B cell (primary cell): Measurements from ENCODE around the gene FMNL3. TPM values are rescaled to one million over a fixed set of nuclear protein-coding genes. Genes with fewer than 3 reads are reported as not detected.

ENCODE experiments used
- ATAC-seq: fragments of 200-7000 bp; cut with Tn5 transposase; one replicate; pipeline ENCODE4 v1.10.0; 2021; ENCODE audit warnings: low read depth, mild to moderate bottlenecking, moderate number of reproducible peaks, moderate library complexity
- CTCF ChIA-PET: fragments of 350-600 bp; sonication (Branson Sonifier 250); formaldehyde crosslinking; loops from one replicate; lab custom pipeline; 2021; ENCODE audit warnings: antibody characterized with exemption, inconsistent platforms; lab: Charles Lee
- POLR2A ChIA-PET: fragments of 350-600 bp; sonication (Branson Sonifier 250); formaldehyde crosslinking; loops from one replicate; lab custom pipeline; 2021; ENCODE audit warnings: antibody characterized with exemption; lab: Charles Lee
- DNase-seq: peaks from one replicate; pipeline ENCODE4 v3.0.0; 2013
- H2AFZ ChIP-seq: 2 replicates; pipeline ENCODE4 v1.6.1; 2012; ENCODE audit warnings: mild to moderate bottlenecking, low read depth, low read length; ENCODE audit not compliant: insufficient read depth, poor library complexity, severe bottlenecking
- H3K27ac ChIP-seq, 2 donors: 1 replicate in 1 of 2; 2 replicates in 1 of 2; pipeline ENCODE4 v1.5.1; 2012 to 2013; ENCODE audit warnings: low read length in 2 of 2, mild to moderate bottlenecking in 2 of 2, moderate library complexity in 1 of 2
- H3K27me3 ChIP-seq, 4 experiments: fragments of 200-600 bp in 1 of 4; sonication (generic) in 1 of 4; replicated peaks in 1 of 4; 1 replicate in 2 of 4; 2 replicates in 2 of 4; pipeline versions ENCODE4 v1.6.1 to v1.7.0; 2013 to 2016; ENCODE audit warnings: low read length in 3 of 4, mild to moderate bottlenecking in 2 of 4, mixed read lengths in 1 of 4, moderate library complexity in 1 of 4; ENCODE audit not compliant: insufficient read depth in 4 of 4, control insufficient read depth in 3 of 4; ENCODE audit errors: control extremely low read depth in 1 of 4
- H3K36me3 ChIP-seq, 2 experiments: replicated peaks in 1 of 2; 1 replicate in 1 of 2; 2 replicates in 1 of 2; pipeline versions ENCODE4 v1.6.1 to v1.7.1; 2013; ENCODE audit warnings: low read length in 1 of 2; ENCODE audit not compliant: insufficient read depth in 2 of 2, control insufficient read depth in 1 of 2; ENCODE audit errors: control extremely low read depth in 1 of 2, extremely low read depth in 1 of 2
- H3K4me1 ChIP-seq, 2 donors: fragments of 200-600 bp in 1 of 2; sonication (generic) in 1 of 2; 1 replicate in 1 of 2; 2 replicates in 1 of 2; pipeline versions ENCODE4 v1.5.1 to v1.6.1; 2013 to 2017; ENCODE audit warnings: low read length in 2 of 2; ENCODE audit not compliant: control insufficient read depth in 2 of 2, insufficient read depth in 2 of 2
- H3K4me2 ChIP-seq: replicated peaks from 2 replicates; pipeline ENCODE3; 2012; ENCODE audit warnings: mild to moderate bottlenecking, low read depth, low read length; ENCODE audit not compliant: poor library complexity, severe bottlenecking
- H3K4me3 ChIP-seq, 5 experiments: fragments of 200-600 bp in 1 of 5; sonication (generic) in 1 of 5; 1 replicate in 3 of 5; 2 replicates in 2 of 5; pipeline versions ENCODE4 v1.5.1 to v1.7.0; 2011 to 2016; ENCODE audit warnings: low read length in 4 of 5, mild to moderate bottlenecking in 4 of 5, low read depth in 2 of 5, control low read depth in 1 of 5, moderate library complexity in 1 of 5; ENCODE audit not compliant: insufficient read depth in 1 of 5; ENCODE audit errors: control extremely low read depth in 1 of 5, extremely low read depth in 1 of 5
- H3K79me2 ChIP-seq: fragments of 200-600 bp; sonication (generic); one replicate; pipeline ENCODE4 v1.6.0; 2016; ENCODE audit warnings: low read length; ENCODE audit not compliant: control insufficient read depth, insufficient read depth
- H3K9ac ChIP-seq: fragments of 200-600 bp; sonication (generic); 2 replicates; pipeline ENCODE4 v1.6.1; 2017; ENCODE audit warnings: mild to moderate bottlenecking, low read length, moderate library complexity
- H3K9me3 ChIP-seq, 3 donors: one replicate each; pipeline versions ENCODE4 v1.6.1 to v1.7.1; 2013; ENCODE audit warnings: low read length in 2 of 3; ENCODE audit not compliant: control insufficient read depth in 2 of 3, insufficient read depth in 1 of 3; ENCODE audit errors: control extremely low read depth in 1 of 3
- H4K20me1 ChIP-seq: 2 replicates; pipeline ENCODE4 v1.6.0; 2012; ENCODE audit warnings: mild to moderate bottlenecking, low read length; ENCODE audit not compliant: insufficient read depth, control insufficient read depth, poor library complexity, severe bottlenecking
- H3K27ac Mint-ChIP-seq: one replicate; pipeline ENCODE4 v1.8.0; 2021; ENCODE audit warnings: mixed read lengths
- H3K27me3 Mint-ChIP-seq: one replicate; pipeline ENCODE4 v1.8.0; 2021; ENCODE audit warnings: mixed read lengths
- H3K4me1 Mint-ChIP-seq: one replicate; pipeline ENCODE4 v1.8.0; 2021; ENCODE audit warnings: mixed read lengths
- H3K4me3 Mint-ChIP-seq: one replicate; pipeline ENCODE4 v1.8.0; 2021; ENCODE audit warnings: mixed read lengths
- H3K9me3 Mint-ChIP-seq: one replicate; pipeline ENCODE4 v1.8.0; 2022; ENCODE audit warnings: mixed read lengths; ENCODE audit not compliant: insufficient read depth
- CTCF ChIP-seq: fragments of 200-600 bp; IDR thresholded peaks from one replicate; pipeline ENCODE4 v1.8.0; 2022; ENCODE audit warnings: antibody characterized with exemption, mild to moderate bottlenecking
- EZH2 ChIP-seq: IDR thresholded peaks from 2 replicates; pipeline ENCODE4 v1.6.1; 2012; ENCODE audit warnings: borderline replicate concordance, low read depth, mild to moderate bottlenecking, moderate library complexity, low read length; ENCODE audit not compliant: insufficient read depth, poor library complexity, severe bottlenecking
- WGBS: methylation state at CpG from one replicate; pipeline ENCODE4 v1.1.5; 2013; ENCODE audit warnings: missing lambda C conversion rate; ENCODE audit not compliant: insufficient coverage; 5-methylcytosine and 5-hydroxymethylcytosine counted together
- intact Hi-C: fragments of 100-400 bp; cut with micrococcal nuclease; formaldehyde crosslinking; loops from one replicate; pipeline ENCODE4 v1.10.0; 2022
- polyA plus RNA-seq: library from polyadenylated mRNA; depleted of rRNA; stranded (reverse); fragments of >200 nt; gene quantifications from 2 replicates; pipeline ENCODE4 v1.2.3, GENCODE V29; 2012
- total RNA-seq, 2 donors: library from RNA; stranded (reverse); fragments of 120-200 nt in 1 of 2; gene quantifications; 1 replicate in 1 of 2; 2 replicates in 1 of 2; pipeline versions ENCODE4 v1.2.3 to v1.2.4, GENCODE V29; 2013 to 2022

FMNL3 gene
- total and polyA plus RNA-seq, 2 donors (not counting 1 experiment from before 2014, with no cell fraction given), result 19.3 to 69.9 TPM

GRCh38 chr12:49689785-49690184 is 17.4 kb downstream of the FMNL3 start:
- H3K27me3 ChIP-seq, result no peaks in the 10 kb centered on the region
- H4K20me1 ChIP-seq, result peaks cover 59% of the 10 kb centered on the region
- TF ChIP-seq EZH2, result no peak
- H2AFZ ChIP-seq, result no peak overlapping the region
- ATAC-seq, result no peak
- no peak for DNase-seq
- H3K4me2 ChIP-seq, result peak overlapping the region; percentile 47
- peak overlapping the region; percentile 39 for H3K27ac Mint-ChIP-seq
- H3K36me3 ChIP-seq, result no peaks in the 10 kb centered on the region
- H3K4me1 Mint-ChIP-seq, result peaks cover 52% of the 10 kb centered on the region
- H3K4me1 ChIP-seq, result peaks cover 33 to 34% of the 10 kb centered on the region in 2 donors
- peak overlapping the region in 1 of 5 experiments; percentile 13 for H3K4me3 ChIP-seq
- peak overlapping the region in 1 of 2 donors; percentile 53 for H3K27ac ChIP-seq
- H3K9ac ChIP-seq, result peak overlapping the region; percentile 19
- H3K9me3 Mint-ChIP-seq, result no peaks in the 10 kb centered on the region
- POLR2A ChIA-PET, result no interaction called here
- intact Hi-C loops, result loop anchor here (1.0 to 2.0 kb wide), 3 partner anchors 9 to 19 kb away; no protein-coding TSS in a partner anchor
- no peaks in the 10 kb centered on the region for H3K9me3 ChIP-seq
- H3K79me2 ChIP-seq, result peaks cover 100% of the 10 kb centered on the region
- H3K4me3 Mint-ChIP-seq, result peak overlapping the region; percentile 14
- no peaks in the 10 kb centered on the region for H3K27me3 Mint-ChIP-seq
- CTCF ChIA-PET, result interaction anchor here (1.0 to 5.5 kb wide), 8 partner anchors 8 to 67 kb away, joined by 3 to 28 read pairs (median 6); partner anchors contain the start of gene PRPF40B

GRCh38 chr12:49689237-49689636 is 18.0 kb downstream of the FMNL3 start:
- Mint-ChIP-seq H3K27me3 (no peaks in the 10 kb centered on the region), H3K27ac (no peak overlapping the region), H3K9me3 (no peaks in the 10 kb centered on the region), H3K4me3 (no peak overlapping the region), H3K4me1 (peaks cover 56% of the 10 kb centered on the region)
- Histone ChIP-seq H3K79me2 (peaks cover 100% of the 10 kb centered on the region), H2AFZ (peak overlapping the region; percentile 13), H3K4me1 (peaks cover 39% of the 10 kb centered on the region in 2 donors), H3K27me3 (no peaks in the 10 kb centered on the region), H4K20me1 (peaks cover 57% of the 10 kb centered on the region), H3K4me2 (peak overlapping the region; percentile 47), H3K9me3 (no peaks in the 10 kb centered on the region), H3K27ac (peak overlapping the region in 1 of 2 donors; percentile 53), H3K4me3 (peak overlapping the region in 1 of 5 experiments; percentile 13), H3K36me3 (no peaks in the 10 kb centered on the region), H3K9ac (peak overlapping the region; percentile 19)
- 50% methylated on average over 2 of the region's 2 CpGs for WGBS
- POLR2A ChIA-PET, result no interaction called here
- DNase-seq, result no peak
- ATAC-seq, result peak; percentile 49
- TF ChIP-seq EZH2 (no peak), CTCF (no peak)
- CTCF ChIA-PET, result interaction anchor here (1.0 to 5.5 kb wide), 10 partner anchors 9 to 66 kb away, joined by 3 to 28 read pairs (median 5); partner anchors contain the start of gene PRPF40B
- intact Hi-C loops, result loop anchor here (1.0 to 2.0 kb wide), 3 partner anchors 9 to 18 kb away; no protein-coding TSS in a partner anchor
